IMR-90 (cell line): Measurements from ENCODE around the gene DIO1. TPM values are rescaled to one million over a fixed set of nuclear protein-coding genes. Genes with fewer than 3 reads are reported as not detected.

ENCODE experiments used
- ATAC-seq: fragments of 200-7000 bp; cut with Tn5 transposase; 2 replicates; pipeline ENCODE4 v1.9.1; 2020; ENCODE audit warnings: low read depth, mild to moderate bottlenecking, moderate library complexity
- BruUV-seq: library from RNA; stranded (reverse); fragments of 400-500 nt; replicated peaks from 2 replicates; lab custom pipeline; 2021; lab: Mats Ljungman, UMichigan
- CTCF ChIA-PET: fragments of 300-600 bp; formaldehyde crosslinking; extraction: SDS; loops from one replicate; lab custom pipeline; 2021; ENCODE audit warnings: antibody characterized with exemption; lab: Yijun Ruan, JAX
- POLR2A ChIA-PET: fragments of 300-600 bp; sonication (Branson Sonifier 250); formaldehyde crosslinking; loops from one replicate; lab custom pipeline; 2022; ENCODE audit warnings: antibody characterized with exemption; ENCODE audit not compliant: unreplicated experiment; lab: Charles Lee
- DNase-seq: peaks from one replicate; pipeline ENCODE4 v3.0.0; 2013
- H2AFZ ChIP-seq: replicated peaks from 2 replicates; pipeline ENCODE3; 2013; ENCODE audit warnings: low read length, mild to moderate bottlenecking; ENCODE audit not compliant: poor library complexity
- H2AK5ac ChIP-seq: 2 replicates; pipeline ENCODE4 v1.6.1; 2013; ENCODE audit warnings: low read depth, low read length, inconsistent platforms
- H2AK9ac ChIP-seq: replicated peaks from 2 replicates; pipeline ENCODE3; 2013; ENCODE audit warnings: mild to moderate bottlenecking, low read depth, low read length, moderate library complexity; ENCODE audit not compliant: poor library complexity
- H2BK120ac ChIP-seq: 2 replicates; pipeline ENCODE4 v1.6.1; 2013; ENCODE audit warnings: low read depth, low read length, inconsistent platforms
- H2BK15ac ChIP-seq: 3 replicates; pipeline ENCODE4 v1.6.1; 2013; ENCODE audit warnings: low read depth, low read length, inconsistent platforms
- H2BK20ac ChIP-seq: 2 replicates; pipeline ENCODE4 v1.6.1; 2013; ENCODE audit warnings: low read depth, mild to moderate bottlenecking, inconsistent platforms, low read length, moderate library complexity
- H2BK5ac ChIP-seq: 2 replicates; pipeline ENCODE4 v1.6.1; 2013; ENCODE audit warnings: mild to moderate bottlenecking, low read depth, low read length, inconsistent platforms; ENCODE audit not compliant: poor library complexity, severe bottlenecking
- H3K14ac ChIP-seq: replicated peaks from 2 replicates; pipeline ENCODE4 v1.6.1; 2013; ENCODE audit warnings: low read depth, low read length, inconsistent platforms
- H3K18ac ChIP-seq: 2 replicates; pipeline ENCODE4 v1.6.1; 2013; ENCODE audit warnings: low read depth, low read length, control low read depth
- H3K23ac ChIP-seq: 2 replicates; pipeline ENCODE4 v1.6.1; 2013; ENCODE audit warnings: low read depth, low read length, inconsistent platforms
- H3K27ac ChIP-seq: 2 replicates; pipeline ENCODE4 v1.5.1; 2013; ENCODE audit warnings: mild to moderate bottlenecking, control low read depth, low read length; ENCODE audit not compliant: insufficient read depth
- H3K27me3 ChIP-seq: 2 replicates; pipeline ENCODE4 v1.6.1; 2013; ENCODE audit warnings: low read length; ENCODE audit not compliant: control insufficient read depth, insufficient read depth
- H3K36me3 ChIP-seq: 2 replicates; pipeline ENCODE4 v1.6.1; 2013; ENCODE audit warnings: low read length, mixed read lengths; ENCODE audit not compliant: control insufficient read depth, insufficient read depth
- H3K4ac ChIP-seq: 2 replicates; pipeline ENCODE4 v1.6.1; 2013; ENCODE audit warnings: low read depth, low read length, inconsistent platforms
- H3K4me1 ChIP-seq: 2 replicates; pipeline ENCODE4 v1.6.1; 2013; ENCODE audit warnings: low read length, mixed read lengths; ENCODE audit not compliant: control insufficient read depth, insufficient read depth
- H3K4me2 ChIP-seq: 2 replicates; pipeline ENCODE4 v1.6.1; 2013; ENCODE audit warnings: low read depth, mild to moderate bottlenecking, control low read depth, low read length, moderate library complexity
- H3K4me3 ChIP-seq: 2 replicates; pipeline ENCODE4 v1.5.1; 2013; ENCODE audit warnings: low read depth, mild to moderate bottlenecking, control low read depth, low read length, moderate library complexity; ENCODE audit not compliant: insufficient read depth
- H3K56ac ChIP-seq: 2 replicates; pipeline ENCODE4 v1.6.1; 2013; ENCODE audit warnings: low read length, inconsistent platforms; ENCODE audit not compliant: insufficient read depth; ENCODE audit errors: extremely low read depth
- H3K79me1 ChIP-seq, 2 experiments: 2 replicates each; pipeline ENCODE4 v1.6.1; 2013; ENCODE audit warnings: low read length in 2 of 2, inconsistent platforms in 1 of 2, low read depth in 1 of 2
- H3K9ac ChIP-seq: 2 replicates; pipeline ENCODE4 v1.6.1; 2013; ENCODE audit warnings: low read depth, low read length, control low read depth
- H3K9me1 ChIP-seq: 2 replicates; pipeline ENCODE4 v1.6.1; 2013; ENCODE audit warnings: low read length, inconsistent platforms; ENCODE audit not compliant: insufficient read depth
- H3K9me3 ChIP-seq: 2 replicates; pipeline ENCODE4 v1.6.1; 2013; ENCODE audit warnings: low read length; ENCODE audit not compliant: control insufficient read depth, insufficient read depth
- H4K20me1 ChIP-seq: 2 replicates; pipeline ENCODE4 v1.6.1; 2013; ENCODE audit warnings: low read length, inconsistent platforms; ENCODE audit not compliant: insufficient read depth
- H4K5ac ChIP-seq: 2 replicates; pipeline ENCODE4 v1.6.1; 2013; ENCODE audit warnings: mild to moderate bottlenecking, low read depth, low read length, control low read depth
- H4K8ac ChIP-seq, 2 experiments: 2 replicates each; pipeline ENCODE4 v1.6.1; 2013; ENCODE audit warnings: low read depth in 2 of 2, low read length in 2 of 2, control low read depth in 1 of 2, inconsistent platforms in 1 of 2
- H4K91ac ChIP-seq: 2 replicates; pipeline ENCODE4 v1.6.1; 2013; ENCODE audit warnings: low read depth, low read length, inconsistent platforms; ENCODE audit not compliant: insufficient read depth
- CEBPB ChIP-seq: IDR thresholded peaks from 2 replicates; pipeline ENCODE4 v1.6.1; 2012; ENCODE audit warnings: low read depth, low read length, improper control_type of control experiment
- CHD1 ChIP-seq: IDR thresholded peaks from 2 replicates; pipeline ENCODE4 v1.6.1; 2012; ENCODE audit warnings: low read depth, low read length, improper control_type of control experiment
- FOS ChIP-seq: fragments of 150-350 bp; IDR thresholded peaks from 2 replicates; pipeline ENCODE4 v1.6.1; 2016; ENCODE audit warnings: low read depth, low read length
- MXI1 ChIP-seq: IDR thresholded peaks from 2 replicates; pipeline ENCODE4 v1.6.1; 2012; ENCODE audit warnings: low read depth, mild to moderate bottlenecking, low read length, moderate library complexity, borderline replicate concordance
- POLR2A ChIP-seq: IDR thresholded peaks from 2 replicates; pipeline ENCODE4 v1.6.1; 2012; ENCODE audit warnings: mild to moderate bottlenecking, low read depth, low read length
- RAD21 ChIP-seq: IDR thresholded peaks from 2 replicates; pipeline ENCODE4 v1.6.1; 2012; ENCODE audit warnings: low read length, improper control_type of control experiment
- RFX5 ChIP-seq: IDR thresholded peaks from 2 replicates; pipeline ENCODE4 v1.8.0; 2012; ENCODE audit warnings: low read depth, mild to moderate bottlenecking, low read length, moderate library complexity
- WGBS, 2 experiments: methylation state at CpG; one replicate each; pipeline versions ENCODE4 v1.1.5 to v1.1.7; 2013; ENCODE audit warnings: missing lambda C conversion rate in 2 of 2; ENCODE audit not compliant: insufficient read length in 1 of 2; ENCODE audit errors: extremely low coverage in 2 of 2; 5-methylcytosine and 5-hydroxymethylcytosine counted together
- dilution Hi-C: fragments of 300-500 bp; cut with HindIII; formaldehyde crosslinking; loops from one replicate; pipeline ENCODE4 v1.14.3; 2018; ENCODE audit warnings: low sequenced_read_pairs; ENCODE audit not compliant: unreplicated experiment
- in situ Hi-C: fragments of 300-500 bp; cut with MboI; formaldehyde crosslinking; loops from 3 replicates; pipeline ENCODE4 v1.14.3; 2019; ENCODE audit warnings: low sequenced_read_pairs, inconsistent platforms, mixed read lengths
- intact Hi-C: fragments of 100-400 bp; cut with micrococcal nuclease; formaldehyde crosslinking; loops from 2 replicates; pipeline ENCODE4 v1.10.0; 2022
- polyA plus RNA-seq, 3 experiments: library from polyadenylated mRNA; depleted of rRNA; stranded (reverse); fragments of >200 nt; gene quantifications; 2 replicates each; pipeline ENCODE4 v1.2.3, GENCODE V29; 2012; ENCODE audit warnings: low replicate concordance in 1 of 3
- total RNA-seq: library from RNA; depleted of rRNA; stranded (reverse); fragments of >200 nt; gene quantifications from 2 replicates; pipeline ENCODE4 v1.2.3, GENCODE V29; 2012

DIO1 gene
- total and polyA plus RNA-seq, 2 of the 4 experiments (the other 2 are of a cell fraction) = not detected

GRCh38 chr1:53951697-53952096 is 57.7 kb downstream of the DIO1 start:
- Histone ChIP-seq H4K91ac (no peak overlapping the region), H3K27ac (no peak overlapping the region), H3K23ac (no peak overlapping the region), H2AFZ (no peak overlapping the region), H3K36me3 (peaks cover 14% of the 10 kb centered on the region), H3K4ac (no peak overlapping the region), H2AK9ac (no peak overlapping the region), H3K18ac (no peak overlapping the region), H3K9me1 (peaks cover 10% of the 10 kb centered on the region; the same call in 1 of the 2 replicates), H2AK5ac (no peak overlapping the region), H3K4me1 (peaks cover 11% of the 10 kb centered on the region), H4K20me1 (peaks cover 34% of the 10 kb centered on the region), H3K27me3 (no peaks in the 10 kb centered on the region), H3K9ac (no peak overlapping the region), H3K79me1 (peaks cover 35 to 60% of the 10 kb centered on the region in 2 experiments), H2BK15ac (no peak overlapping the region), H3K14ac (no peak overlapping the region), H3K9me3 (no peaks in the 10 kb centered on the region), H3K4me2 (no peak overlapping the region), H2BK120ac (no peak overlapping the region), H4K8ac (no peak overlapping the region), H3K56ac (no peak overlapping the region), H2BK20ac (no peak overlapping the region), H4K5ac (no peak overlapping the region), H2BK5ac (no peak overlapping the region), H3K4me3 (no peak overlapping the region)
- dilution Hi-C loops = no loop called here
- in situ Hi-C loops = no loop called here
- no CpG with 5 or more reads among the region's 5 CpGs for whole genome bisulfite sequencing, 2 experiments
- DNase-seq (no peak), ATAC-seq (no peak)
- ChIA-PET CTCF (no interaction called here), POLR2A (no interaction called here)
- intact Hi-C loops = no loop called here
- BruUV-seq = no TSS peak
- TF ChIP-seq RFX5 (no peak), MXI1 (no peak), RAD21 (no peak), CEBPB (no peak), FOS (no peak), POLR2A (no peak), CHD1 (no peak)
